ENCODE data around the gene B3GNT2. TPM values are rescaled to one million over a fixed set of nuclear protein-coding genes. Genes with fewer than 3 reads are reported as not detected.

Gene B3GNT2
- total RNA-seq, 1 experiment from 2014 or later = 14.1 TPM

DNA sequence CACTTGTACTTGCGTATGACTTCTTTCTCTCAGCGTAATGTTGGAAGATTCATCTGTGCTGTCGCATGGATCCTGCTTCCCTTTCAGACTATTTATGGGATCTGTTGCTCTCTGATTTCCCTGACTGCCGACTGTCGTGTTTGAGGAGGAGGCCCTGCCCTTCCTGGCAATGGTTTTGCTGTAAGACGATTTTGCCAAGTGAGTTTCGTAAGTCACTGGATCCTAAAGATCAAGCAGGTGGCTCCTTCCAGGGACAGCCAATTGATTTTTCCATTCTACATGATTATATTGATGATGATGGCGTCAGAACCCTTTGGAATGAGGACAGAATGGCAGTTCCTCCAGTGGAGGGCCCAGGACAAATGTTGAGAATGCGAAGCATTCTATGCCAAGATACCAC, 8.7 kb upstream of the B3GNT2 start:
- Histone ChIP-seq H3K9me3 (ENCODE audit: control insufficient read depth, insufficient read depth, low read depth, low read length) (no peaks in the 10 kb centered on the region), H3K4me3 (ENCODE audit: low read depth in 2 of 2, low read length in 2 of 2) (no peak overlapping the region), H3K27ac (ENCODE audit: low read length) (no peak overlapping the region), H3K4me1 (ENCODE audit: control insufficient read depth, insufficient read depth, low read length) (no peaks in the 10 kb centered on the region), H3K36me3 (ENCODE audit: control insufficient read depth, insufficient read depth, low read length) (no peaks in the 10 kb centered on the region), H3K27me3 (ENCODE audit: control insufficient read depth, insufficient read depth, low read length) (no peaks in the 10 kb centered on the region)
- DNase-seq (ENCODE audit: low read depth, low spot score) (no peak), ATAC-seq (no peak)
- TF ChIP-seq REST (IDR thresholded peaks at IDR 0.05; ENCODE audit: insufficient read depth in 1 of 2, low read depth in 2 of 2, low read length in 1 of 2) = no peak
- no peak for TF ChIP-seq CTCF (IDR thresholded peaks at IDR 0.05)
- TF ChIP-seq SIN3A (IDR thresholded peaks at IDR 0.05; ENCODE audit: borderline replicate concordance, insufficient read depth, low read depth, low read length) = no peak
- no peak for TF ChIP-seq TCF7L2 (IDR thresholded peaks at IDR 0.05; ENCODE audit: low read depth, low read length)
- no peak for TF ChIP-seq POLR2AphosphoS5 (IDR thresholded peaks at IDR 0.05; ENCODE audit: low read depth, low read length)
- ChIA-PET CTCF (no interaction called here), POLR2A (no interaction called here)
- intact Hi-C loops (cut with micrococcal nuclease; ENCODE audit: unreplicated experiment) (no loop called here), in situ Hi-C loops (cut with HindIII; ENCODE audit: low pct_unique_long_range_greater_than_20kb, low sequenced_read_pairs) (no loop called here)
- BruUV-seq (replicated peaks) = no TSS peak

- ChIA-PET POLR2A (no interaction called here), CTCF (no interaction called here)
- no peak for TF ChIP-seq CTCF (IDR thresholded peaks at IDR 0.05)
- TF ChIP-seq SIN3A (IDR thresholded peaks at IDR 0.05; ENCODE audit: borderline replicate concordance, insufficient read depth, low read depth, low read length) = no peak
- TF ChIP-seq POLR2AphosphoS5 (IDR thresholded peaks at IDR 0.05; ENCODE audit: low read depth, low read length) = no peak
- no peak for TF ChIP-seq REST (IDR thresholded peaks at IDR 0.05; ENCODE audit: insufficient read depth in 1 of 2, low read depth in 2 of 2, low read length in 1 of 2)
- no peak for TF ChIP-seq TCF7L2 (IDR thresholded peaks at IDR 0.05; ENCODE audit: low read depth, low read length)
- Histone ChIP-seq H3K4me1 (ENCODE audit: control insufficient read depth, insufficient read depth, low read length) (no peaks in the 10 kb centered on the region), H3K4me3 (ENCODE audit: low read depth in 2 of 2, low read length in 2 of 2) (no peak overlapping the region), H3K27ac (ENCODE audit: low read length) (no peak overlapping the region), H3K9me3 (ENCODE audit: control insufficient read depth, insufficient read depth, low read depth, low read length) (no peaks in the 10 kb centered on the region), H3K27me3 (ENCODE audit: control insufficient read depth, insufficient read depth, low read length) (no peaks in the 10 kb centered on the region), H3K36me3 (ENCODE audit: control insufficient read depth, insufficient read depth, low read length) (no peaks in the 10 kb centered on the region)
- intact Hi-C loops (cut with micrococcal nuclease; ENCODE audit: unreplicated experiment) (no loop called here), in situ Hi-C loops (cut with HindIII; ENCODE audit: low pct_unique_long_range_greater_than_20kb, low sequenced_read_pairs) (no loop called here)
- ATAC-seq (no peak), DNase-seq (ENCODE audit: low read depth, low spot score) (no peak)
- BruUV-seq (replicated peaks) = no TSS peak
These were observed 7.5 kb upstream of the B3GNT2 start for GRCh38 chr2:62188416-62188815.
